Right lobe of liver (tissue), 4 donors: Measurements from ENCODE around the gene SLAMF8.

Source experiments
- CTCF ChIP-seq, 4 donors: fragments of 200-600 bp in 3 of 4; fragments of 450-650 bp in 1 of 4; IDR thresholded peaks; one replicate each; pipeline versions ENCODE4 v1.5.1 to v1.8.0; 2016 to 2022; ENCODE audit warnings: antibody characterized with exemption in 4 of 4, mild to moderate bottlenecking in 2 of 4
- POLR2A ChIP-seq: fragments of 450-650 bp; IDR thresholded peaks from one replicate; pipeline ENCODE4 v1.6.1; 2017; ENCODE audit warnings: antibody characterized with exemption, mild to moderate bottlenecking
- donor health status: DM: no; HTN: no; CAD: no.
- donor health status: DM: no; HTN: no; CAD: no.
- donor health status: DM: no; HTN: yes; CAD: no.

- TF ChIP-seq CTCF (IDR thresholded peaks at IDR 0.05) (no peak), POLR2A (no peak)
Measured at GRCh38 chr1:159869607-159870006, 42.9 kb downstream of the SLAMF8 start.
